GM12878 (cell line): ENCODE data around the gene PPP1R27.

Experiments used
- CTCF ChIP-seq, 3 experiments: IDR thresholded peaks in 2 of 3; conservative IDR thresholded peaks in 1 of 3; 2 replicates each; pipeline ENCODE4 v1.5.1; 2011; ENCODE audit warnings: low read depth in 3 of 3, low read length in 3 of 3, mild to moderate bottlenecking in 3 of 3, control low read depth in 2 of 3, moderate library complexity in 2 of 3, inconsistent platforms in 1 of 3, mixed read lengths in 1 of 3; ENCODE audit not compliant: control insufficient read depth in 2 of 3, insufficient read depth in 1 of 3; ENCODE audit errors: extremely low read depth in 1 of 3
- HDGF ChIP-seq: fragments of 450-650 bp; IDR thresholded peaks from 2 replicates; pipeline ENCODE4 v1.6.1; 2016; ENCODE audit warnings: antibody characterized with exemption

DNA sequence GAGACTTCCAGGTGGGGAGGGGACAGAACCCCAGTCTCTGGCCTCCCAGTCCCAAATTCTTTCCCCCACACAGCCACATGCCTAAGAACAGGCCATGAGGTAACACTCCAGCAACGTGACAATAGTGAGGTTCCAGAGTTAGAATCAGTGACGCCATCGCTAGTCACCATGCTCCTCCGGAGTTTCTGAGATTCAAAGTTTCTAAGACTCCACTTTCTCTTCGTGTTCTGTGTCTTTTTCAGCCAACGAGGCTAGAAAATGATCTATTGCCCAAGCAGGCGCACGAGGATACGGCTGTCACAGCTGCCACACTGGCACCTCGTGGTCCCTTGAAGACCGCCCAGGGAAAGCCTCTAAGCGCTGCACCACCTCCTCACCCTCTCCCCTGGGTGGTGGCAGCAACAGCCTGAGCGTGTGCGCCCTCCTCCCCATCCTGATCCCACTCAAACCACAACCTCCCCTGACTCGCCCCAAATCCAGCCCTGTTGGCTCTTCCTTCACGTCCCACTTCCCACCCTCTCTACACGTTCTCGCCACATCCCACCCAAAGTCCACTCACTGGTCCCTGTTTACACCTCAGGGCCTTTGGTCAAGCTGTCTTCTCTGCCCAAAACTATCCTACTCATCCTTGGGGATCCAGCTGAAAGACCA is 2.8 kb downstream of the PPP1R27 start:
- no peak for TF ChIP-seq CTCF (IDR thresholded peaks at IDR 0.05 in 2 of 3, conservative IDR thresholded peaks at IDR 0.05 in 1 of 3; ENCODE audit: control insufficient read depth in 2 of 3, extremely low read depth in 1 of 3, insufficient read depth in 1 of 3, low read depth in 3 of 3, low read length in 3 of 3)
- peak; percentile 91; the same call in 1 of the 2 replicates for TF ChIP-seq HDGF
